HEK293T (cell line): ENCODE results near the gene ZBTB12.

ENCODE experiments used
- ARNT ChIP-seq: fragments of 450-650 bp; IDR thresholded peaks from 2 replicates; pipeline ENCODE4 v1.6.1; 2017; ENCODE audit warnings: mild to moderate bottlenecking
- BHLHE40 ChIP-seq: fragments of 450-650 bp; IDR thresholded peaks from 2 replicates; pipeline ENCODE4 v1.6.1; 2016; ENCODE audit warnings: mild to moderate bottlenecking, moderate library complexity, borderline replicate concordance
- ELF4 ChIP-seq: fragments of 450-650 bp; IDR thresholded peaks from 2 replicates; pipeline ENCODE4 v1.6.1; 2017; ENCODE audit warnings: antibody characterized with exemption
- FOXA1 ChIP-seq: fragments of 450-650 bp; IDR thresholded peaks from 2 replicates; pipeline ENCODE4 v1.6.1; 2016; ENCODE audit warnings: mild to moderate bottlenecking
- FOXM1 ChIP-seq: fragments of 450-650 bp; IDR thresholded peaks from 2 replicates; pipeline ENCODE4 v1.6.1; 2017; ENCODE audit warnings: mild to moderate bottlenecking, borderline replicate concordance
- HDGF ChIP-seq: fragments of 450-650 bp; IDR thresholded peaks from 2 replicates; pipeline ENCODE4 v1.6.1; 2017; ENCODE audit warnings: antibody characterized with exemption, borderline replicate concordance
- L3MBTL2 ChIP-seq: fragments of 450-650 bp; conservative IDR thresholded peaks from 2 replicates; pipeline ENCODE4 v1.6.1; 2016; ENCODE audit warnings: mild to moderate bottlenecking
- LEF1 ChIP-seq: fragments of 450-650 bp; IDR thresholded peaks from 2 replicates; pipeline ENCODE4 v1.6.1; 2017; ENCODE audit warnings: mild to moderate bottlenecking, borderline replicate concordance
- NFRKB ChIP-seq: fragments of 450-650 bp; IDR thresholded peaks from 2 replicates; pipeline ENCODE4 v1.6.1; 2016; ENCODE audit warnings: mild to moderate bottlenecking, moderate library complexity
- SP1 ChIP-seq: fragments of 450-650 bp; IDR thresholded peaks from 2 replicates; pipeline ENCODE4 v1.6.1; 2017
- SUZ12 ChIP-seq: fragments of 450-650 bp; IDR thresholded peaks from 2 replicates; pipeline ENCODE4 v1.6.1; 2016; ENCODE audit warnings: mild to moderate bottlenecking
- TARDBP ChIP-seq: fragments of 450-650 bp; IDR thresholded peaks from 2 replicates; pipeline ENCODE4 v1.6.1; 2016
- ZNF384 ChIP-seq: fragments of 450-650 bp; IDR thresholded peaks from 2 replicates; pipeline ENCODE4 v1.6.1; 2016
- TF ChIP-seq, protein P1 (sequence below): fragments of 450-650 bp; IDR thresholded peaks from 2 replicates; pipeline ENCODE4 v1.6.1; 2016

DNA sequence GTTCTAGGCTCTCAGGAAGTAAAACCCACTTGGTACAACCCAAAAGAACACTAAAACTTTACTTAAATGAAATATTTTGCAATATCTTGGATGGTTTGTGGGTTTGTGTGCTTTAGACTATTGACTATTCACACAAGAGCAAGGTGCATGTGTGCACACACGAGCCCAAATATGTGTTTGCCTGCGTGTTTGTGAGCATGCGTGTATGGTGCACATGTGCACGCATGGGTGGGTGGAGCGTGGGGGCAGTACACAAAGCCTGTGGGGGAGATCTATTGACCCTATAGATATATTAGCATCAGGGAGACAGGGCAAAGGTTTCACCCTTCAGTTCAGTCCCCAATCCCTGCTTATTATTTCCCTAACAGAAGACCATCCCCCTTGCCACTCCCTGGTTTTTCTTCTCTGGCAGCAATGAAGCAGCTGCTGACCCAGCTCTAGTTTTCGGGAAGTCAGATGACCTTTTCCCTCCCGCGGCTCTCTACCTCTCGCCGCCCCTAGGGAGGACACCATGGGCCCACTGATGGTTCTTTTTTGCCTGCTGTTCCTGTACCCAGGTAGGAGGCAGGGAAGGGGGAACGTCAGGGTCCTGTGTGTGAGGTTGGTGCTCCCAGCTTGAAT, 25.5 kb upstream of the ZBTB12 start, which contains the start of gene C2:
- TF ChIP-seq L3MBTL2: no peak
- TF ChIP-seq SUZ12: no peak
- no peak for TF ChIP-seq ARNT
- TF ChIP-seq SP1: no peak
- TF ChIP-seq LEF1: no peak
- no peak for TF ChIP-seq TARDBP
- TF ChIP-seq FOXA1: no peak
- no peak for TF ChIP-seq HDGF
- TF ChIP-seq BHLHE40: no peak
- TF ChIP-seq FOXM1: no peak
- TF ChIP-seq, protein P1, sequence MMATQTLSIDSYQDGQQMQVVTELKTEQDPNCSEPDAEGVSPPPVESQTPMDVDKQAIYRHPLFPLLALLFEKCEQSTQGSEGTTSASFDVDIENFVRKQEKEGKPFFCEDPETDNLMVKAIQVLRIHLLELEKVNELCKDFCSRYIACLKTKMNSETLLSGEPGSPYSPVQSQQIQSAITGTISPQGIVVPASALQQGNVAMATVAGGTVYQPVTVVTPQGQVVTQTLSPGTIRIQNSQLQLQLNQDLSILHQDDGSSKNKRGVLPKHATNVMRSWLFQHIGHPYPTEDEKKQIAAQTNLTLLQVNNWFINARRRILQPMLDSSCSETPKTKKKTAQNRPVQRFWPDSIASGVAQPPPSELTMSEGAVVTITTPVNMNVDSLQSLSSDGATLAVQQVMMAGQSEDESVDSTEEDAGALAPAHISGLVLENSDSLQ: no peak
- no peak for TF ChIP-seq ZNF384
- TF ChIP-seq NFRKB: no peak
- TF ChIP-seq ELF4: no peak
